H9 (cell line): Measurements from ENCODE around the gene CAPZA2. TPM values are rescaled to one million over a fixed set of nuclear protein-coding genes. Genes with fewer than 3 reads are reported as not detected.

ENCODE experiments used
- DNase-seq: peaks from one replicate; pipeline ENCODE4 v3.0.0-alpha.2; 2017
- H2AFZ ChIP-seq: one replicate; pipeline ENCODE4 v1.6.1; 2013; ENCODE audit warnings: mild to moderate bottlenecking, low read length, control low read depth, moderate library complexity
- H2AK5ac ChIP-seq: 2 replicates; pipeline ENCODE4 v1.6.1; 2013; ENCODE audit warnings: low read length, control low read depth, mixed read lengths; ENCODE audit not compliant: insufficient read length
- H2BK120ac ChIP-seq: one replicate; pipeline ENCODE4 v1.6.1; 2013; ENCODE audit warnings: low read depth, mild to moderate bottlenecking, low read length, control low read depth, inconsistent platforms; ENCODE audit not compliant: poor library complexity, severe bottlenecking
- H2BK12ac ChIP-seq: 2 replicates; pipeline ENCODE4 v1.6.1; 2013; ENCODE audit warnings: low read length, control low read depth, mixed read lengths, low read depth; ENCODE audit not compliant: insufficient read length
- H2BK15ac ChIP-seq: 2 replicates; pipeline ENCODE4 v1.6.1; 2013; ENCODE audit warnings: low read depth, low read length, control low read depth
- H2BK20ac ChIP-seq: one replicate; pipeline ENCODE4 v1.6.1; 2013; ENCODE audit warnings: low read depth, mild to moderate bottlenecking, low read length, control low read depth, inconsistent platforms; ENCODE audit not compliant: poor library complexity, severe bottlenecking
- H2BK5ac ChIP-seq: 2 replicates; pipeline ENCODE4 v1.6.1; 2013; ENCODE audit warnings: low read length, control low read depth, mixed read lengths; ENCODE audit not compliant: insufficient read length
- H3K14ac ChIP-seq: 2 replicates; pipeline ENCODE4 v1.6.1; 2013; ENCODE audit warnings: low read length, control low read depth; ENCODE audit not compliant: insufficient read depth
- H3K18ac ChIP-seq: 2 replicates; pipeline ENCODE4 v1.6.1; 2013; ENCODE audit warnings: low read depth, mild to moderate bottlenecking, mixed read lengths, low read length, control low read depth; ENCODE audit not compliant: insufficient read length
- H3K23ac ChIP-seq: 2 replicates; pipeline ENCODE4 v1.6.1; 2013; ENCODE audit warnings: low read length, control low read depth, mixed read lengths, low read depth; ENCODE audit not compliant: insufficient read length
- H3K23me2 ChIP-seq: 2 replicates; pipeline ENCODE4 v1.6.1; 2013; ENCODE audit warnings: low read depth, mild to moderate bottlenecking, mixed read lengths, low read length, control low read depth; ENCODE audit not compliant: insufficient read length, poor library complexity, severe bottlenecking
- H3K27ac ChIP-seq: 2 replicates; pipeline ENCODE4 v1.5.1; 2013; ENCODE audit warnings: low read length, control low read depth, mixed read lengths, low read depth; ENCODE audit not compliant: insufficient read length
- H3K27me3 ChIP-seq: 2 replicates; pipeline ENCODE4 v1.6.1; 2013; ENCODE audit warnings: low read length, control low read depth, inconsistent platforms; ENCODE audit not compliant: insufficient read depth
- H3K4ac ChIP-seq: 2 replicates; pipeline ENCODE4 v1.6.1; 2013; ENCODE audit warnings: low read depth, mild to moderate bottlenecking, control low read depth, inconsistent platforms, low read length, moderate library complexity
- H3K4me1 ChIP-seq: 2 replicates; pipeline ENCODE4 v1.6.1; 2013; ENCODE audit warnings: low read length, control low read depth, inconsistent platforms; ENCODE audit not compliant: insufficient read depth
- H3K4me2 ChIP-seq: 2 replicates; pipeline ENCODE4 v1.6.1; 2013; ENCODE audit warnings: low read length, control low read depth, mixed read lengths; ENCODE audit not compliant: insufficient read length, insufficient read depth
- H3K56ac ChIP-seq: 2 replicates; pipeline ENCODE4 v1.6.1; 2013; ENCODE audit warnings: low read depth, mild to moderate bottlenecking, mixed read lengths, low read length, control low read depth; ENCODE audit not compliant: insufficient read length
- H3K79me1 ChIP-seq: 2 replicates; pipeline ENCODE4 v1.6.1; 2013; ENCODE audit warnings: low read depth, mild to moderate bottlenecking, moderate library complexity, low read length, control low read depth, inconsistent platforms; ENCODE audit not compliant: insufficient read depth, poor library complexity, severe bottlenecking
- H3K79me2 ChIP-seq: 2 replicates; pipeline ENCODE4 v1.6.1; 2013; ENCODE audit warnings: low read length, control low read depth, inconsistent platforms; ENCODE audit not compliant: insufficient read depth
- H3K9ac ChIP-seq: 2 replicates; pipeline ENCODE4 v1.6.1; 2013; ENCODE audit warnings: low read length, control low read depth, mixed read lengths; ENCODE audit not compliant: insufficient read length; ENCODE audit errors: extremely low read depth
- H3K9me3 ChIP-seq: one replicate; pipeline ENCODE4 v1.6.1; 2013; ENCODE audit warnings: low read depth, low read length, inconsistent platforms; ENCODE audit not compliant: control insufficient read depth
- H3T11ph ChIP-seq: one replicate; pipeline ENCODE4 v1.6.1; 2013; ENCODE audit warnings: mild to moderate bottlenecking, low read length, control low read depth, inconsistent platforms
- H4K20me1 ChIP-seq: one replicate; pipeline ENCODE4 v1.6.1; 2013; ENCODE audit not compliant: control insufficient read depth, insufficient read length, insufficient read depth
- H4K5ac ChIP-seq: 2 replicates; pipeline ENCODE4 v1.6.1; 2013; ENCODE audit warnings: low read depth, mild to moderate bottlenecking, mixed read lengths, low read length, control low read depth; ENCODE audit not compliant: insufficient read length
- H4K8ac ChIP-seq: replicated peaks from 2 replicates; pipeline ENCODE4 v1.6.1; 2013; ENCODE audit warnings: low read length, control low read depth, mixed read lengths, low read depth; ENCODE audit not compliant: insufficient read length
- H4K91ac ChIP-seq: 2 replicates; pipeline ENCODE4 v1.6.1; 2013; ENCODE audit warnings: low read depth, mild to moderate bottlenecking, moderate library complexity, mixed read lengths, low read length, control low read depth; ENCODE audit not compliant: insufficient read length
- H3K27ac Mint-ChIP-seq, 3 experiments: 2 replicates in 2 of 3; 3 replicates in 1 of 3; pipeline ENCODE4 v1.8.0; 2020 to 2021; ENCODE audit warnings: mixed read lengths in 3 of 3, mild to moderate bottlenecking in 1 of 3, moderate library complexity in 1 of 3
- H3K27me3 Mint-ChIP-seq: 2 replicates; pipeline ENCODE4 v1.8.0; 2021; ENCODE audit warnings: low read depth, mild to moderate bottlenecking, moderate library complexity, mixed read lengths
- H3K36me3 Mint-ChIP-seq, 3 experiments: 2 replicates in 2 of 3; 3 replicates in 1 of 3; pipeline ENCODE4 v1.8.0; 2020 to 2021; ENCODE audit warnings: low read depth in 3 of 3, mixed read lengths in 3 of 3; ENCODE audit not compliant: insufficient read depth in 1 of 3
- H3K4me1 Mint-ChIP-seq, 2 experiments: 2 replicates each; pipeline ENCODE4 v1.8.0; 2020; ENCODE audit warnings: mixed read lengths in 2 of 2
- H3K4me3 Mint-ChIP-seq, 2 experiments: 2 replicates in 1 of 2; 3 replicates in 1 of 2; pipeline ENCODE4 v1.8.0; 2020 to 2021; ENCODE audit warnings: mild to moderate bottlenecking in 2 of 2, mixed read lengths in 2 of 2, moderate library complexity in 1 of 2
- H3K9me3 Mint-ChIP-seq, 2 experiments: 2 replicates in 1 of 2; 3 replicates in 1 of 2; pipeline ENCODE4 v1.8.0; 2020; ENCODE audit warnings: mild to moderate bottlenecking in 2 of 2, mixed read lengths in 2 of 2, moderate library complexity in 1 of 2
- CTCF ChIP-seq: fragments of 200-600 bp; sonication (generic); conservative IDR thresholded peaks from 3 replicates; pipeline ENCODE4 v1.8.0; 2021; ENCODE audit warnings: antibody characterized with exemption, mild to moderate bottlenecking
- WGBS: extraction: QIAGEN DNeasy Blood & Tissue Kit; methylation state at CpG from one replicate; pipeline ENCODE4 v1.1.7; 2013; ENCODE audit warnings: missing lambda C conversion rate, low lambda C conversion rate, mixed read lengths; ENCODE audit not compliant: insufficient read length; ENCODE audit errors: extremely low coverage; 5-methylcytosine and 5-hydroxymethylcytosine counted together
- total RNA-seq: library from RNA; stranded (reverse); gene quantifications from 2 replicates; pipeline ENCODE4 v1.2.1, GENCODE V29; 2021

CAPZA2 gene
- total RNA-seq, 1 experiment from 2014 or later: 131 TPM

DNA sequence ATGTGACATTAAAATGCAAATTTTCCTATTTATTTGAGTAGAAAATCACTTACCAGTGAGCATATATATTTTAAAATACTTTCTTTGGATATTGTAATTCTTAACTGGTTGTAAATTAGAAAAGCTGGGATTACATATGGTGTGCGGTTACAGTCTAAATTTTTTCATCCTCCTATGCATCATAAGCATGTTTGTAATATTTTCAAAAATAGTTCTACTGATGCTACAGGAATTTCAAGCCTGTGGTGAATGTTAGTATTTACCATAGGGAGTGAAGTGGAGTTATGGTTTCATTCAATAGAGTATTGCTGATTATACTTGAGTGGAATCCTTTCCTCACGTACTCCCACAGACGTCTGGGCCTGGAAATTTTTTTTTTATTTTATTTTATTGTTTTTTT lies 56.3 kb downstream of the CAPZA2 start:
- H4K5ac ChIP-seq: no peak overlapping the region
- H3K4me3 Mint-ChIP-seq: no peak overlapping the region
- no peaks in the 10 kb centered on the region for H3K4me1 Mint-ChIP-seq
- H3T11ph ChIP-seq: no peak overlapping the region
- H4K20me1 ChIP-seq: no peaks in the 10 kb centered on the region
- DNase-seq: no peak
- H2BK120ac ChIP-seq: no peak overlapping the region
- no CpG with 5 or more reads among the region's 3 CpGs for WGBS
- no peak overlapping the region for H3K4me2 ChIP-seq
- no peak overlapping the region for H3K23ac ChIP-seq
- no peak overlapping the region for H3K27ac ChIP-seq
- no peaks in the 10 kb centered on the region for H3K4me1 ChIP-seq
- H2BK15ac ChIP-seq: no peak overlapping the region
- H3K9me3 Mint-ChIP-seq: no peaks in the 10 kb centered on the region
- H3K27me3 ChIP-seq: no peaks in the 10 kb centered on the region
- TF ChIP-seq CTCF: no peak
- H3K56ac ChIP-seq: no peak overlapping the region
- no peak overlapping the region for H3K14ac ChIP-seq
- H2AK5ac ChIP-seq: no peak overlapping the region
- peaks cover 12 to 46% (median 42%) of the 10 kb centered on the region in 3 experiments for H3K36me3 Mint-ChIP-seq
- no peak overlapping the region for H4K91ac ChIP-seq
- no peak overlapping the region for H2BK12ac ChIP-seq
- H2BK20ac ChIP-seq: no peak overlapping the region
- no peaks in the 10 kb centered on the region for H3K23me2 ChIP-seq
- H2AFZ ChIP-seq: no peak overlapping the region
- H3K27me3 Mint-ChIP-seq: no peaks in the 10 kb centered on the region
- H3K9ac ChIP-seq: no peak overlapping the region
- H2BK5ac ChIP-seq: no peak overlapping the region
- no peaks in the 10 kb centered on the region for H3K79me1 ChIP-seq
- no peak overlapping the region for H3K27ac Mint-ChIP-seq
- H3K18ac ChIP-seq: no peak overlapping the region
- H3K4ac ChIP-seq: no peak overlapping the region
- no peaks in the 10 kb centered on the region for H3K9me3 ChIP-seq
- no peaks in the 10 kb centered on the region for H3K79me2 ChIP-seq
- no peak overlapping the region for H4K8ac ChIP-seq
